ENCODE measurements around the gene MLH3.
A peak's percentile ranks its signal among the peaks of the same experiment; 100 is the strongest.

Gene MLH3

DNA sequence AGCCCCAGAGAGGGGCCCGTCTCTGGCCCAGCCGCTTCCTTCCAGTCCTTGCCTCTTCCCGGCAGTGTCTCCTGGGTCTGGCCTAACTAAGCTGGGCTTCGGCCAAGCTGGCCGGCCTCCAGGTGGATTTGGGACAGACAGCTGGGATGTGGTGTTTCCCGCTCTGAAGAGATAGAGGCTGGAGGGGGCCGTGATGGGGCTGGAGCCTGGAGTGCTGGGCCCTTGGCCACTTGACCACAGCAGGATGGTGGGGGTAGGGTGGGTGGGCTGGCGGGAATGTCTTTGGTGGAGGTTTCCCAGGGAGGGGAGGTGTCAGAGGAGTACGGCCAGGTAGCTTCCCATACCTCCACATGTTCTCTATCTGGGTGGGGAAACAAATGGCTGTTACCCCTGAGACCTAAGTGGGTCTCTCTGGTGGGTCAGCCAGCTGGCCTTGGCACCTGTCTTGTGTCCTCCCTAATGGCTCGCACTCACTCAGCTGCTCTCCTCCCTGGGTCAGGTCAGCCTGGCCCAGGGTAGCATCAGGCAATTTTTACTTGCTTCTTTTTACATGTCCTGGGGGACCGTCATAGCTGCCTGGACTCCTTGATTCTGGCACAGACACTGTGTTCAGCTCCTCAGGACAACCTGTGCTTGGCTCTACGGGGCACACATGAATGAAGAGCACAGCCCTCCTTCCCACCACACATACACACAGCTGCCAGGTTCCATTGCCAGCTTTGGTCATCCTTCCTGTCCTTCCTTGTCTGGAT, 76.0 kb downstream of the MLH3 start:
- Histone ChIP-seq H3K9ac (no peak overlapping the region), H3K4me1 (no peaks in the 10 kb centered on the region), H2AFZ (no peak overlapping the region), H3K27me3 (ENCODE audit: control insufficient read depth, insufficient read depth, low read length) (no peaks in the 10 kb centered on the region), H3K36me3 (ENCODE audit: control insufficient read depth, insufficient read depth, low read length) (no peaks in the 10 kb centered on the region), H3K4me2 (ENCODE audit: low read length) (no peak overlapping the region), H3K27ac (peak overlapping the region; percentile 49), H3K4me3 (ENCODE audit: low read depth, low read length) (no peak overlapping the region), H3K79me2 (no peaks in the 10 kb centered on the region), H3K9me3 (ENCODE audit: control insufficient read depth, low read length) (no peaks in the 10 kb centered on the region)
- TF ChIP-seq, protein P1, sequence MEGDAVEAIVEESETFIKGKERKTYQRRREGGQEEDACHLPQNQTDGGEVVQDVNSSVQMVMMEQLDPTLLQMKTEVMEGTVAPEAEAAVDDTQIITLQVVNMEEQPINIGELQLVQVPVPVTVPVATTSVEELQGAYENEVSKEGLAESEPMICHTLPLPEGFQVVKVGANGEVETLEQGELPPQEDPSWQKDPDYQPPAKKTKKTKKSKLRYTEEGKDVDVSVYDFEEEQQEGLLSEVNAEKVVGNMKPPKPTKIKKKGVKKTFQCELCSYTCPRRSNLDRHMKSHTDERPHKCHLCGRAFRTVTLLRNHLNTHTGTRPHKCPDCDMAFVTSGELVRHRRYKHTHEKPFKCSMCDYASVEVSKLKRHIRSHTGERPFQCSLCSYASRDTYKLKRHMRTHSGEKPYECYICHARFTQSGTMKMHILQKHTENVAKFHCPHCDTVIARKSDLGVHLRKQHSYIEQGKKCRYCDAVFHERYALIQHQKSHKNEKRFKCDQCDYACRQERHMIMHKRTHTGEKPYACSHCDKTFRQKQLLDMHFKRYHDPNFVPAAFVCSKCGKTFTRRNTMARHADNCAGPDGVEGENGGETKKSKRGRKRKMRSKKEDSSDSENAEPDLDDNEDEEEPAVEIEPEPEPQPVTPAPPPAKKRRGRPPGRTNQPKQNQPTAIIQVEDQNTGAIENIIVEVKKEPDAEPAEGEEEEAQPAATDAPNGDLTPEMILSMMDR (IDR thresholded peaks at IDR 0.05): no peak

DNA sequence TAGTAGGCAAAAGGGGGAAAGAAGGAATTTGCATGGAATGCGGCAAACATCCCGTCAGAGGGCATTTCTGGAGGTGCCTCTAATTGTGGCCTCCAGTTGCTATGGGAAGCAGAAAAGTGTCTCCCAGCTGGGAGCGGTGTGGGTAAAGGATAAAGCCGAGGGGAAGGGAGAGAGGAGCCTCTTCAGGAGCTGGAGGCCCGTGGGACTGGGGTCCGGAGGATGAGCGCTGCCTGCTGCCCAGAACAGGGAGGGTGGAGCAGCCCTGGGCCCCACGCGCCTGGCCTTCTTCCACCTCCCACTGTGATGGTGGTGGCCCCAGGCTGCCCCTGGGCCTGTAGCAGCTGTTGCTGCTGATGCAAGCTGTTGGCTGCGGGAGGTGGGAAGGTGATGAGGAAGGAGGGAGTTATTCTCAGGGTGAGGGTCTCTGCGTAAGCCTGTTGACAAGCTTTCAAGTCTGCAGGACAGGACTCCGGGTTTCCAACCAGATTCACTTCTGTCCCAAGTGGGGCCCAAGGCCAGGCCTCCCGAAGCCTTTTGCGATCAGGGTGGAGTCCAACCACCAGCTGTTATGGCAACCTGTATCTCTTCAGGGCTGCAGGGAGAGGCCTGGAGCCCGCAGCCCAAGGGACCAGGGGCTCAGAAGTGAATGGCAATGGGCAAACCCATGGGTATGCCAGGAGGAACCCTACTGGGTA, 76.8 kb downstream of the MLH3 start:
- Histone ChIP-seq H2AFZ (no peak overlapping the region), H3K27me3 (ENCODE audit: control insufficient read depth, insufficient read depth, low read length) (no peaks in the 10 kb centered on the region), H3K36me3 (ENCODE audit: control insufficient read depth, insufficient read depth, low read length) (no peaks in the 10 kb centered on the region), H3K4me1 (no peaks in the 10 kb centered on the region), H3K4me3 (ENCODE audit: low read depth, low read length) (no peak overlapping the region), H3K27ac (peak overlapping the region; percentile 49), H3K9me3 (ENCODE audit: control insufficient read depth, low read length) (no peaks in the 10 kb centered on the region), H3K79me2 (no peaks in the 10 kb centered on the region), H3K9ac (no peak overlapping the region), H3K4me2 (ENCODE audit: low read length) (no peak overlapping the region)
- TF ChIP-seq, protein P1 (IDR thresholded peaks at IDR 0.05): no peak

DNA sequence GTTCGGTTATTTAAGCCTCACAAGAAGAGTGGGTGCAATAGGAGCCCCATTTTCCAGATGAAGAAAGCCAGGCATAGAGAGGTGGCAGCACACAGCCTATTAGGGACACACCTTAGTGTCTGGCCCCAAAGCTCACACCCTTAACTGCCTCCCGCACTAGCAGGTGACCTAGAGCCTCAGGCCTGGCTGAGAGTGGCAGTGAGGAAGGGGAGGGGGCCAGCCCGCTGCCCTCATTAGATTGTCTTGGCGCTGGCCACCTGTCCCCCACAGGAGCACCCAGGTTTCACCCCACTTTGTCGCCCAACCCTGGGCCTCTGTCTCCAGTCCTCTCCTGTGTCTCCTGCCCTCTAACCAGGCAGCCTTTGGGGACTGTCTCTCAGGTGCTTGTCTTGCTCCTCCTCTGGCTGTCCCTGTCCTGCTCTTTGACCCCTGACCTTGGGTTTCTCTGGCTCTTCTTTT, 77.3 kb downstream of the MLH3 start:
- Histone ChIP-seq H3K27me3 (ENCODE audit: control insufficient read depth, insufficient read depth, low read length) (no peaks in the 10 kb centered on the region), H3K27ac (peak overlapping the region; percentile 49), H3K4me2 (ENCODE audit: low read length) (no peak overlapping the region), H3K9ac (no peak overlapping the region), H3K79me2 (no peaks in the 10 kb centered on the region), H3K4me1 (no peaks in the 10 kb centered on the region), H3K36me3 (ENCODE audit: control insufficient read depth, insufficient read depth, low read length) (no peaks in the 10 kb centered on the region), H3K4me3 (ENCODE audit: low read depth, low read length) (no peak overlapping the region), H2AFZ (no peak overlapping the region), H3K9me3 (ENCODE audit: control insufficient read depth, low read length) (no peaks in the 10 kb centered on the region)
- TF ChIP-seq, protein P1 (IDR thresholded peaks at IDR 0.05): no peak

DNA sequence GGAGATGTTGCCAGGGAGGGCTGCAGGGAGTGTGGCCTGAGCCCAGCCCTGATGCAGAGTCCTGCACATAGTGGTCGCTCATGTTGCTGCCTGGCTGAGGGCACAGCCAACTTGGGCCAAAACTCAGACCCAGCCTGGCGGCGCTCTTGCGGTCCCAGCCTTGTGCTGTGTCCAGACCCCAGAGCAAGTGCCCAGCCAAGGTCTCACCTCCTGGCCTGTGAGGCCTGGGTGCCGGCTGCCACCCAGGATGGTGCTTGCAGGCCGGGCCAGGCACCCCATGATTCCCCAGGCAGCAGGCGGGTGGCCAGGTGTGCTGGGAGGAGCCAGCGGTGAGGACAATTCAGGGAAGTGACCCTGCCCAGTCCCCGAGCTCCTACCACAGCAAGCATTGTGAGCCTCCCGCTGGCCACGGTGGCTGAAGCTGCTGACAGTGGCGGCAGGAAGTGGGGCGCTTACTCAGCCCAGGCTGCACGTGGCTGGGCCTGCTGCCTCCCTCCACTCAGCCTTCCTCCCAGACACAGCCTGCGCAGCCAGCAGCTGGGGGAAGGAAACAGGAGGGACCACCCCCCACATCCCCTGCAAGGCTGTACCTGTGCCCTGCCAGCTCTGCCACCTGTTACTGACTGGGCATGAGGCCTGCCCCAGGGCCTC, 78.1 kb downstream of the MLH3 start:
- H3K27me3 ChIP-seq (ENCODE audit: control insufficient read depth, insufficient read depth, low read length): no peaks in the 10 kb centered on the region

More for the DNA sequence above, 78.1 kb downstream of the MLH3 start:
- Histone ChIP-seq H3K9ac (no peak overlapping the region), H2AFZ (no peak overlapping the region), H3K79me2 (no peaks in the 10 kb centered on the region), H3K27ac (no peak overlapping the region), H3K4me3 (ENCODE audit: low read depth, low read length) (no peak overlapping the region), H3K4me1 (no peaks in the 10 kb centered on the region), H3K9me3 (ENCODE audit: control insufficient read depth, low read length) (no peaks in the 10 kb centered on the region), H3K4me2 (ENCODE audit: low read length) (no peak overlapping the region), H3K36me3 (ENCODE audit: control insufficient read depth, insufficient read depth, low read length) (no peaks in the 10 kb centered on the region)
- TF ChIP-seq, protein P1 (IDR thresholded peaks at IDR 0.05): no peak
